Activated naive CD4-positive, alpha-beta T cell treated with Interleukin-2 at 50 U/mL for 16 hours (primary cell): ENCODE data around the gene SNCG.
"Not testable (repeated sequence)": the region's sequence is repeated elsewhere in the genome, so short reads cannot be mapped to it uniquely, and the experiment has no call there.

Experiments
- DNase-seq: peaks from one replicate; pipeline ENCODE4 v3.0.0-alpha.2; 2020

The SNCG gene

GRCh38 chr10:86979296-86979818, 21.0 kb downstream of the SNCG start:
- no peak for DNase-seq

DNA sequence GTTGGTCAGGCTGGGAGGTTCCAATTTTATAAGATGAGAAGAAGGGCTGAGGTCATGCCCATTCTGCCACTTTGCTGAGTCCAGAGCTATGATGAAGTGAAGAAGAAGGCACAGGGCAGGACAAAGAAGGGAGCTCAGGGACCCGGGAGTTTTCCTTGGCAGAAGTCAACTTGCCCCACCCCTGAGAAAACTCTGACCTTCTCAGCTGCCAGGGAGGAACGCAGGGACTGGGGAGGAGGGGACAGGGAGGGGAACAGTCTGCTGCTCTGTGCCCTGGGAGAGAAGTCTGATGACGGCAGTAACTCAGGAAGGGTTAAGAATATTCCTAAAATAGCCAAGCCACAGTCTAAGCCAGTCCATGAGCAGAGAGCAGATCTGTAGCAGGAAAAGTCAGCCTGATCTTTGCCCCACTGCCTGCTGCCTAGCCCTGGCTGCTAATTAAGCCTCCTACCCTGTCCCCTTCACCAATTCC, 21.6 kb downstream of the SNCG start:
- no peak for DNase-seq

DNA sequence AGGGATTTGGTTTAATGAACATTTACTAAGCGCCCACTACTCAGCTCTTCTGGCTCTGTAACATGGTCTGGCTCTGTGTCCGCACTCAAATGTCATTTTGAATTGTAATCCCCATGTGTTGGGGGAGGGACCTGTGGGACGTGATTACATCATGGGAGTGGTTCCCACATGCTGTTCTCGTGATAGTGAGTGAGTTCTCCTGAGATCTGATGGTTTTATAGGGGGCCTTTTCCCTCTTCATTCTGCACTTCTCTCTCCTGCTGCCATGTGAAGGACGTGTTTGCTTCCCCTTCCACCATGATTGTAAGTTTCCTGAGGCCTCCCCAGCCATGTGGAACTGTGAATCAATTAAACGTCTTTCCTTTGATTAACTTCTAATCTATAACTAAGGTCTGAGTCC, 22.6 kb downstream of the SNCG start:
- DNase-seq, result not testable (repeated sequence)

- DNase-seq, result no peak
Measured at GRCh38 chr10:86981716-86982115, 23.3 kb downstream of the SNCG start.

DNA sequence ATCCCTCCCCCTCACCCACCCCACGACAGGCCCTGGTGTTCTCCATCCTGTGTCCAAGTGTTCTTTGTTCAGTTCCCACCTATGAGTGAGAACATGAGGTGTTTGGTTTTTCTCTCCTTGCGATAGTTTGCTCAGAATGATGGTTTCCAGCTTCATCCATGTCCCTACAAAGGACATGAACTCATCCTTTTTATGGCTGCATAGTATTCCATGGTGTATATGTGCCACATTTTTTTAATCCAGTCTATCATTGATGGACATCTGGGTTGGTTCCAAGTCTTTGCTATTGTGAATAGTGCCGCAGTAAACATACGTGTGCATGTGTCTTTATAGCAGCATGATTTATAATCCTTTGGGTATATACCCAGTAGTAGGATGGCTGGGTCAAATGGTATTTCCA, 26.1 kb downstream of the SNCG start:
- not testable (repeated sequence) for DNase-seq

DNA sequence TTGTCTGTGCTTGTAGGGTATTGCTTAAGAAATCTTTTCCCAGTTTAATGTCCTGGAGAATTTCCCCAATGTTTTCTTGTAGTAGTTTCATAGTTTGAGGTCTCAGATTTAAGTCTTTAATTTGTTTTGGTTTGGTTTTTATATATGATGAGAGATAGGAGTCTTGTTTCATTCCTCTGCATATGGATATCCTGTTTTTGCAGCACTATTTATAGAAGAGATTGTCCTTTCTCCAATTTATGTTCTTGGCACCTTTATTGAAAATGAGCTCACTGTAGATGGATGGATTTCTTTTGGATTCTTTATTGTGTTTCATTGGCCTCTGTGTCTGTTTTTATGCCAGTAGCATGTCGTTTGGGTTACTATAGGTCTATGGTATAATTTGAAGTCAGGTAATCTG, 30.1 kb downstream of the SNCG start:
- no peak for DNase-seq

GRCh38 chr10:86991362-86991761, 33.0 kb downstream of the SNCG start:
- not testable (repeated sequence) for DNase-seq

DNA sequence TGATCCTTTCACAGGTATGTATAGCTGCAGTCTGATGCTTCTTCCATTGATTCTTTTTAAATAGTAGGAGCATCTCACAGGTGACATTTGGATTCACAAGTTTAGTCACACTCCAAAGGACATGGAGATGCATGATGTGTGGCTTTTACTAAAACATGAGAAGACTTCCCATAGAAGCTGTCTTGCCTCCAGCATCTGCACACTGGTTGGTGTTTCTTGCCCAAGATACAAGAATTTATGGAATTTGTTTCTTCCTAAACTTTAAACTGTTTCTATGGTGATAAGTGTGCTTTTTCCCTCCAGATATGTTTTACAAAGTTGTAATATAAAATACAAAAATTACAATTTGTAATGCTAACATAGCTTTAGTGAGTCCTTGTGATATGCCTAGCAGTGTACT, 34.1 kb downstream of the SNCG start:
- no peak for DNase-seq

DNA sequence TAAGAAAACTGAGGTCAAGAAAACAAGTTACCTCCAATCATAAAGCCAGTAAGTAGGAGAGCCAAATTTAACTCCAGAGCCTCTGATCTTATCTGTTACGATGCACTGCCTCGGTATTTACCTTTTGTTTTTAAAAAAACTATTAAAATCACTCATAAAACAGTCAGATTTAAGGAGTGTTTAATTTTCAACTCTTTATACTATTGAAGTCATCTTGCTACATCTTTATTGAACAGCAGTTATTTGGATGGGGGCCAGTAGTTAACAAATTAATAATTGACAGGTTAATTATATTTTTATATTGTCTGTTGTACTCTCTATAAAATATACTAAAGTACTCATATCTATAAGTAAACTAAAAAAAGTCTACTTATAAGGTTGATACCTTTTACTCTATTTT, 34.5 kb downstream of the SNCG start:
- no peak for DNase-seq

DNA sequence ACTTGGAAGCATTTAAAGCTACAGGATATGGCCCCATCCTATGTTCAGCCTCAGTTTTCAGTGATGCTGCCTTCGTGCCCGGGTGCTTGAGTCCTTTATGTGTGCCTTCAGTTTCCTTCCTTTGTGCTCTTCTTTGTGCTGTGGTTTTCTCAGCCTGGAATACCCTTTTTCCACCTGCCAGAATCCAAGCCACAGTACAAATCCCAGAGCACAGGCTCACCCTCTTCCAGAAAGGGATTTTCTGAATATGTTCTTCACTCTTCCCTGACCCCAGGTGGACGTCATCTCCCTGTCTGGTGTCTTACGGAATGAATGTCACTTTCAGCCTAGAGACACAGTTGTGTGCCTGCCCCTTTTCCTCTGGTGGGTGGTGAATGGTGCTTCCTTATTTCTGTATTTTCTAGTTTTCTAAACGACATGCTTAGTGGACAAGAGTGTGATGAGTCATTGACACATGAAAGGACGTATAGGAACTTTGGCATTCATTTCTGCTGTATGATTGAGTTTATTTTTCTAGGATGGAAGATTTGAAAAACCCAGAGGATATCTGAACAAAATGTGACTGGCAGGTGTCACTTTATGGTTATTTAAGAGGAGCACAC, 41.5 kb downstream of the SNCG start:
- not testable (repeated sequence) for DNase-seq

- DNase-seq, result no peak
Measured at GRCh38 chr10:87000491-87000890, 42.1 kb downstream of the SNCG start.

- DNase-seq, result not testable (repeated sequence)
Measured at GRCh38 chr10:87007124-87007523, 48.7 kb downstream of the SNCG start.

GRCh38 chr10:87007674-87008073, 49.3 kb downstream of the SNCG start:
- not testable (repeated sequence) for DNase-seq

- not testable (repeated sequence) for DNase-seq
Measured at GRCh38 chr10:87008303-87008702, 49.9 kb downstream of the SNCG start.

DNA sequence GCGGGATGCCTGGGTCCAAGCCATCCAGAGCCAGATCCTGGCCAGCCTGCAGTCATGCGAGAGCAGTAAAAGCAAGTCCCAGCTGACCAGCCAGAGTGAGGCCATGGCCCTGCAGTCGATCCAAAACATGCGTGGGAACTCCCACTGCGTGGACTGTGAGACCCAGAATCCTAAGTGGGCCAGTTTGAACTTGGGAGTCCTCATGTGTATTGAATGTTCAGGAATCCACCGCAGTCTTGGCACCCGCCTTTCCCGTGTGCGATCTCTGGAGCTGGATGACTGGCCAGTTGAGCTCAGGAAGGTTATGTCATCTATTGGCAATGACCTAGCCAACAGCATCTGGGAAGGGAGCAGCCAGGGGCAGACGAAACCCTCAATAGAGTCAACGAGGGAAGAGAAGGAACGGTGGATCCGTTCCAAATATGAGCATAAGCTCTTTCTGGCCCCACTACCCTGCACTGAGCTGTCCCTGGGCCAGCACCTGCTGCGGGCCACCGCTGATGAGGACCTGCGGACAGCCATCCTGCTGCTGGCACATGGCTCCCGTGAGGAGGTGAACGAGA, 50.8 kb downstream of the SNCG start:
- DNase-seq, result not testable (repeated sequence)
